DND-41 (cell line): ENCODE results near the gene MRPL54.
"Not testable (repeated sequence)": the region's sequence is repeated elsewhere in the genome, so short reads cannot be mapped to it uniquely, and the experiment has no call there.

ENCODE experiments used
- ATAC-seq: fragments of 200-7000 bp; cut with Tn5 transposase; 3 replicates; pipeline ENCODE4 v1.9.1; 2021; ENCODE audit warnings: low read depth; ENCODE audit not compliant: insufficient read depth
- DNase-seq: peaks from one replicate; pipeline ENCODE4 v3.0.0-alpha.2; 2020
- H2AFZ ChIP-seq: 2 replicates; pipeline ENCODE4 v1.6.0; 2012; ENCODE audit warnings: low read depth, low read length
- H3K27ac ChIP-seq: 2 replicates; pipeline ENCODE4 v1.5.1; 2012; ENCODE audit warnings: low read length, inconsistent platforms
- H3K27me3 ChIP-seq: fragments of 200-600 bp; sonication (generic); 2 replicates; pipeline ENCODE4 v1.6.0; 2012; ENCODE audit warnings: low read length, mild to moderate bottlenecking, inconsistent platforms; ENCODE audit not compliant: insufficient read depth, poor library complexity
- H3K36me3 ChIP-seq: 2 replicates; pipeline ENCODE4 v1.5.1; 2012; ENCODE audit warnings: low read length, inconsistent platforms; ENCODE audit not compliant: insufficient read depth
- H3K4me1 ChIP-seq: 2 replicates; pipeline ENCODE4 v1.5.1; 2012; ENCODE audit warnings: mild to moderate bottlenecking, low read length; ENCODE audit not compliant: insufficient read depth
- H3K4me2 ChIP-seq: 2 replicates; pipeline ENCODE4 v1.6.0; 2012; ENCODE audit warnings: mild to moderate bottlenecking, moderate library complexity, low read length, inconsistent platforms; ENCODE audit not compliant: insufficient read depth
- H3K4me3 ChIP-seq, 2 experiments: fragments of 200-600 bp in 1 of 2; shearing (Covaris generic) in 1 of 2; 2 replicates each; pipeline ENCODE4 v1.5.1; 2012 to 2016; ENCODE audit warnings: inconsistent platforms in 2 of 2, low read length in 2 of 2, mild to moderate bottlenecking in 2 of 2, low read depth in 1 of 2, moderate library complexity in 1 of 2
- H3K79me2 ChIP-seq: 2 replicates; pipeline ENCODE4 v1.6.0; 2012; ENCODE audit warnings: low read length, inconsistent platforms; ENCODE audit not compliant: insufficient read depth
- H3K9ac ChIP-seq: 2 replicates; pipeline ENCODE4 v1.6.0; 2012; ENCODE audit warnings: low read depth, mild to moderate bottlenecking, inconsistent platforms, low read length, moderate library complexity
- H3K9me3 ChIP-seq: 2 replicates; pipeline ENCODE4 v1.5.1; 2012; ENCODE audit warnings: low read length, moderate library complexity, mild to moderate bottlenecking, inconsistent platforms; ENCODE audit not compliant: insufficient read depth, severe bottlenecking
- H4K20me1 ChIP-seq: 2 replicates; pipeline ENCODE4 v1.6.0; 2012; ENCODE audit warnings: low read length; ENCODE audit not compliant: insufficient read depth
- CTCF ChIP-seq: IDR thresholded peaks from 2 replicates; pipeline ENCODE4 v1.5.1; 2012; ENCODE audit warnings: borderline replicate concordance, low read length, moderate library complexity, mild to moderate bottlenecking; ENCODE audit not compliant: poor library complexity, severe bottlenecking; ENCODE audit errors: extremely low read depth
- EZH2 ChIP-seq: IDR thresholded peaks from 3 replicates; pipeline ENCODE4 v1.6.1; 2012; ENCODE audit warnings: borderline replicate concordance, low read depth, mild to moderate bottlenecking, moderate library complexity, low read length, inconsistent platforms; ENCODE audit not compliant: severe bottlenecking

MRPL54 gene

GRCh38 chr19:3753631-3754410 is 8.7 kb upstream of the MRPL54 start:
- Histone ChIP-seq H3K4me2 (no peak overlapping the region), H2AFZ (no peak overlapping the region), H3K27ac (no peak overlapping the region), H3K9me3 (no peaks in the 10 kb centered on the region), H3K9ac (no peak overlapping the region), H3K4me1 (no peaks in the 10 kb centered on the region), H3K27me3 (no peaks in the 10 kb centered on the region), H4K20me1 (no peaks in the 10 kb centered on the region), H3K36me3 (peaks cover 44% of the 10 kb centered on the region), H3K4me3 (no peak overlapping the region), H3K79me2 (0 out of 2 replicates have a peak, but pooled peaks cover 2% of the 10 kb centered on the region)
- DNase-seq (no peak), ATAC-seq (no peak)
- TF ChIP-seq EZH2 (no peak), CTCF (no peak)

- H3K4me3 ChIP-seq, H3K9me3 ChIP-seq, H2AFZ ChIP-seq, H3K27me3 ChIP-seq, H4K20me1 ChIP-seq, ATAC-seq, H3K9ac ChIP-seq, DNase-seq, H3K27ac ChIP-seq, H3K4me2 ChIP-seq: not testable (repeated sequence)
- Histone ChIP-seq H3K79me2 (peaks cover 28% of the 10 kb centered on the region), H3K4me1 (peaks cover 29% of the 10 kb centered on the region), H3K36me3 (peaks cover 30% of the 10 kb centered on the region)
Measured at GRCh38 chr19:3757705-3758104, 4.8 kb upstream of the MRPL54 start.

GRCh38 chr19:3758297-3758696 is 4.2 kb upstream of the MRPL54 start:
- not testable (repeated sequence) for ATAC-seq, H3K27ac ChIP-seq, H3K4me3 ChIP-seq, H3K9ac ChIP-seq, H3K27me3 ChIP-seq, H2AFZ ChIP-seq, H3K4me2 ChIP-seq, H3K9me3 ChIP-seq, DNase-seq, H4K20me1 ChIP-seq
- Histone ChIP-seq H3K4me1 (peaks cover 33% of the 10 kb centered on the region), H3K79me2 (peaks cover 31% of the 10 kb centered on the region), H3K36me3 (peaks cover 30% of the 10 kb centered on the region)

GRCh38 chr19:3759482-3760254 is 2.8 kb upstream of the MRPL54 start:
- Histone ChIP-seq H3K4me2 (peak overlapping the region; percentile 85), H4K20me1 (0 out of 2 replicates have a peak, but pooled peaks cover 5% of the 10 kb centered on the region), H3K9ac (peak overlapping the region; percentile 72; the same call in 1 of the 2 replicates), H3K36me3 (peaks cover 22% of the 10 kb centered on the region), H3K9me3 (no peaks in the 10 kb centered on the region), H3K27ac (no peak overlapping the region), H3K79me2 (peaks cover 34% of the 10 kb centered on the region), H3K4me3 (peak overlapping the region in 1 of 2 experiments; percentile 27; a peak in 1 of 4 replicates), H3K4me1 (peaks cover 40% of the 10 kb centered on the region), H2AFZ (no peak overlapping the region), H3K27me3 (no peaks in the 10 kb centered on the region)
- ATAC-seq (no peak), DNase-seq (no peak)
- no peak for TF ChIP-seq EZH2
